Mucosa of gallbladder (tissue), 1 donor: Measurements from ENCODE around the gene TBC1D10B. TPM values are rescaled to one million over a fixed set of nuclear protein-coding genes. Genes with fewer than 3 reads are reported as not detected.
A peak's percentile ranks its signal among the peaks of the same experiment; 100 is the strongest.
"Not testable (repeated sequence)": the region's sequence is repeated elsewhere in the genome, so short reads cannot be mapped to it uniquely, and the experiment has no call there.

Source experiments
- DNase-seq: peaks from one replicate; pipeline ENCODE4 v3.0.0-alpha.2; 2020; ENCODE audit warnings: low spot score
- total RNA-seq: library from RNA; stranded (reverse); gene quantifications from one replicate; pipeline ENCODE4 v1.2.1, GENCODE V29; 2021
- donor health status: DM: no; HTN: no; CAD: no.

TBC1D10B gene
- total RNA-seq, 1 donor from 2014 or later, result 60.6 TPM

GRCh38 chr16:30335028-30335597, 35.2 kb downstream of the TBC1D10B start:
- DNase-seq, result peak; percentile 84

- peak; percentile 74 for DNase-seq
These were observed 35.8 kb downstream of the TBC1D10B start for GRCh38 chr16:30334473-30334989.

- not testable (repeated sequence) for DNase-seq
These were observed 46.1 kb downstream of the TBC1D10B start for GRCh38 chr16:30324220-30324619.

GRCh38 chr16:30318647-30319046, 51.6 kb downstream of the TBC1D10B start:
- not testable (repeated sequence) for DNase-seq

GRCh38 chr16:30310937-30311336, 59.4 kb downstream of the TBC1D10B start:
- DNase-seq, result not testable (repeated sequence)

GRCh38 chr16:30309255-30309654, 61.0 kb downstream of the TBC1D10B start:
- DNase-seq, result not testable (repeated sequence)

Other genes with a start within 250 kb of the TBC1D10B start
- gene MAPK3, start 247.3 kb downstream of the TBC1D10B start, total RNA-seq, result 109 TPM
- 58.5 TPM for gene CORO1A, start 186.9 kb downstream of the TBC1D10B start, total RNA-seq
- 59.4 TPM for gene BOLA2B, start 176.8 kb downstream of the TBC1D10B start, total RNA-seq
- 70.4 TPM for gene SLX1A, start 176.6 kb downstream of the TBC1D10B start, total RNA-seq
- gene SULT1A3, start 171.2 kb downstream of the TBC1D10B start, total RNA-seq, result 19.4 TPM
- gene NPIPB13, start 122.0 kb downstream of the TBC1D10B start, total RNA-seq, result 12.5 TPM
- 71.2 TPM for gene CD2BP2, start 15.2 kb downstream of the TBC1D10B start, total RNA-seq
- 1.3 TPM for gene MYL11, start 4.3 kb upstream of the TBC1D10B start, total RNA-seq
- 11.5 TPM for gene SEPTIN1, start 12.1 kb upstream of the TBC1D10B start, total RNA-seq
- gene ZNF48, start 24.9 kb upstream of the TBC1D10B start, total RNA-seq, result 11.8 TPM
- gene ZNF771, start 37.1 kb upstream of the TBC1D10B start, total RNA-seq, result 21.9 TPM
- gene DCTPP1, start 59.5 kb upstream of the TBC1D10B start, total RNA-seq, result 53.3 TPM
- gene SEPHS2, start 75.4 kb upstream of the TBC1D10B start, total RNA-seq, result 112 TPM
- 16.7 TPM for gene ITGAL, start 102.2 kb upstream of the TBC1D10B start, total RNA-seq
- gene ZNF768, start 156.1 kb upstream of the TBC1D10B start, total RNA-seq, result 61.1 TPM
- 11.9 TPM for gene ZNF747, start 164.4 kb upstream of the TBC1D10B start, total RNA-seq
- 12.1 TPM for gene ZNF764, start 187.9 kb upstream of the TBC1D10B start, total RNA-seq
- 23.5 TPM for gene ZNF688, start 201.2 kb upstream of the TBC1D10B start, total RNA-seq
- 24.0 TPM for gene ZNF785, start 215.2 kb upstream of the TBC1D10B start, total RNA-seq
- 13.6 TPM for gene ZNF689, start 239.9 kb upstream of the TBC1D10B start, total RNA-seq